HepG2 (cell line): Measurements from ENCODE around the gene EIF5A. TPM values are rescaled to one million over a fixed set of nuclear protein-coding genes. Genes with fewer than 3 reads are reported as not detected.

ENCODE experiments used
- ATAC-seq: fragments of 200-7000 bp; cut with Tn5 transposase; 3 replicates; pipeline ENCODE4 v1.9.1; 2020; ENCODE audit warnings: mild to moderate bottlenecking, moderate library complexity
- BruUV-seq: library from RNA; stranded (reverse); fragments of 400-500 nt; replicated peaks from 2 replicates; lab custom pipeline; 2021; lab: Mats Ljungman, UMichigan
- CTCF ChIA-PET: fragments of 300-600 bp; formaldehyde crosslinking; extraction: SDS; loops from one replicate; lab custom pipeline; 2021; ENCODE audit warnings: low total read pairs, inconsistent platforms, low intra/inter-chr PET ratio; lab: Yijun Ruan, JAX
- POLR2A ChIA-PET: fragments of 350-600 bp; sonication (Branson Sonifier 250); formaldehyde crosslinking; loops from one replicate; lab custom pipeline; 2020; ENCODE audit warnings: antibody characterized with exemption, inconsistent platforms; lab: Yijun Ruan, JAX
- DNase-seq: peaks from one replicate; pipeline ENCODE4 v3.0.0-alpha.2; 2015; ENCODE audit warnings: low spot score
- FAIRE-seq: peaks from 3 replicates; lab custom pipeline; 2011; peaks lifted over from hg19 to GRCh38; lab: Jason Lieb, UNC
- H2AFZ ChIP-seq: one replicate; pipeline ENCODE4 v1.6.1; 2011; ENCODE audit warnings: low read length, inconsistent platforms
- H3K27ac ChIP-seq: fragments of 300-600 bp; 3 replicates; pipeline ENCODE4 v1.8.0; 2011; ENCODE audit warnings: mixed run types, mild to moderate bottlenecking, mixed read lengths, low read length, inconsistent platforms; ENCODE audit not compliant: insufficient read depth; ENCODE audit errors: extremely low read length
- H3K27me3 ChIP-seq, 2 experiments: fragments of 200-600 bp in 1 of 2; 2 replicates in 1 of 2; 3 replicates in 1 of 2; pipeline versions ENCODE4 v1.6.0 to v1.8.0; 2011; ENCODE audit warnings: low read length in 2 of 2, mild to moderate bottlenecking in 2 of 2, moderate library complexity in 2 of 2, inconsistent platforms in 1 of 2; ENCODE audit not compliant: insufficient read depth in 2 of 2, control insufficient read depth in 1 of 2
- H3K36me3 ChIP-seq, 2 experiments: fragments of 200-600 bp in 1 of 2; replicated peaks in 1 of 2; 2 replicates in 1 of 2; 3 replicates in 1 of 2; pipeline versions ENCODE4 v1.5.1 to v1.8.0; 2011; ENCODE audit warnings: low read length in 2 of 2, inconsistent platforms in 1 of 2; ENCODE audit not compliant: insufficient read depth in 2 of 2, control insufficient read depth in 1 of 2
- H3K4me1 ChIP-seq: 2 replicates; pipeline ENCODE4 v1.5.1; 2012; ENCODE audit warnings: low read length, inconsistent platforms; ENCODE audit not compliant: insufficient read depth
- H3K4me2 ChIP-seq: 2 replicates; pipeline ENCODE4 v1.6.0; 2011; ENCODE audit warnings: low read depth, low read length, inconsistent platforms
- H3K4me3 ChIP-seq, 3 experiments: fragments of 200-600 bp in 1 of 3; sonication (generic), shearing (Covaris generic) in 1 of 3; replicated peaks in 1 of 3; 2 replicates each; pipeline ENCODE4 v1.5.1; 2011 to 2016; ENCODE audit warnings: low read length in 3 of 3, inconsistent platforms in 2 of 3, low read depth in 2 of 3, mild to moderate bottlenecking in 2 of 3, control low read depth in 1 of 3, mixed read lengths in 1 of 3; ENCODE audit not compliant: insufficient read depth in 1 of 3
- H3K79me2 ChIP-seq: one replicate; pipeline ENCODE4 v1.6.1; 2011; ENCODE audit warnings: low read length, inconsistent platforms; ENCODE audit not compliant: insufficient read depth
- H3K9ac ChIP-seq: 2 replicates; pipeline ENCODE4 v1.6.0; 2011; ENCODE audit warnings: mild to moderate bottlenecking, low read depth, low read length, inconsistent platforms; ENCODE audit not compliant: insufficient read depth
- H3K9me3 ChIP-seq: 2 replicates; pipeline ENCODE4 v1.5.1; 2012; ENCODE audit warnings: mild to moderate bottlenecking, low read length
- H4K20me1 ChIP-seq: 2 replicates; pipeline ENCODE4 v1.6.0; 2011; ENCODE audit warnings: inconsistent platforms, mild to moderate bottlenecking, low read length, moderate library complexity; ENCODE audit not compliant: insufficient read depth
- AGO1 ChIP-seq: fragments of 200-400 bp; formaldehyde crosslinking; IDR thresholded peaks from 2 replicates; pipeline ENCODE4 v1.6.1; 2017; ENCODE audit warnings: mild to moderate bottlenecking, low read depth, low read length, moderate library complexity; ENCODE audit not compliant: poor library complexity, severe bottlenecking
- CREM ChIP-seq, 2 experiments: sonication (generic) in 1 of 2; formaldehyde crosslinking in 1 of 2; IDR thresholded peaks; 2 replicates each; pipeline versions ENCODE4 v1.4.0 to v1.6.1; 2016 to 2020; ENCODE audit warnings: antibody characterized with exemption in 1 of 2, mild to moderate bottlenecking in 1 of 2, missing genetic modification reagents in 1 of 2
- ISX ChIP-seq: sonication (generic); formaldehyde crosslinking; conservative IDR thresholded peaks from 2 replicates; pipeline ENCODE4 v1.5.0; 2020; ENCODE audit warnings: missing genetic modification reagents
- JUNB ChIP-seq: sonication (generic); formaldehyde crosslinking; IDR thresholded peaks from 2 replicates; pipeline ENCODE4 v1.8.0; 2022; ENCODE audit warnings: missing genetic modification reagents, mild to moderate bottlenecking, borderline replicate concordance
- KAT8 ChIP-seq: IDR thresholded peaks from 2 replicates; pipeline ENCODE4 v1.6.1; 2016; ENCODE audit warnings: missing genetic modification reagents, missing compliant biosample characterization
- KDM6A ChIP-seq: IDR thresholded peaks from 2 replicates; pipeline ENCODE4 v1.6.1; 2016; ENCODE audit warnings: low read depth
- MEIS1 ChIP-seq: sonication (generic); formaldehyde crosslinking; IDR thresholded peaks from 2 replicates; pipeline ENCODE4 v1.9.0; 2021; ENCODE audit warnings: mild to moderate bottlenecking, missing genetic modification reagents, moderate library complexity, borderline replicate concordance
- PCBP1 ChIP-seq: fragments of 200-400 bp; formaldehyde crosslinking; IDR thresholded peaks from 2 replicates; pipeline ENCODE4 v1.6.1; 2017; ENCODE audit warnings: mild to moderate bottlenecking, low read depth, low read length, borderline replicate concordance
- PCBP2 ChIP-seq: fragments of 200-400 bp; formaldehyde crosslinking; optimal IDR thresholded peaks from 2 replicates; pipeline ENCODE3; 2018; ENCODE audit warnings: low read length, low read depth; ENCODE audit not compliant: poor library complexity, severe bottlenecking
- ZNF225 ChIP-seq: sonication (generic); formaldehyde crosslinking; IDR thresholded peaks from 2 replicates; pipeline ENCODE4 v1.4.0; 2020; ENCODE audit warnings: mild to moderate bottlenecking, missing genetic modification reagents
- ZNF282 ChIP-seq: fragments of 450-650 bp; IDR thresholded peaks from 2 replicates; pipeline ENCODE4 v1.6.1; 2018; ENCODE audit not compliant: partially characterized antibody
- ZNF552 ChIP-seq: sonication (generic); formaldehyde crosslinking; IDR thresholded peaks from 2 replicates; pipeline ENCODE4 v1.9.0; 2022; ENCODE audit warnings: missing genetic modification reagents, mild to moderate bottlenecking, borderline replicate concordance
- ZNF766 ChIP-seq: sonication (generic); formaldehyde crosslinking; IDR thresholded peaks from 2 replicates; pipeline ENCODE4 v1.5.0; 2020; ENCODE audit warnings: missing genetic modification reagents, borderline replicate concordance
- WGBS: methylation state at CpG from one replicate; pipeline ENCODE4 v1.1.6; 2017; ENCODE audit warnings: low lambda C conversion rate; 5-methylcytosine and 5-hydroxymethylcytosine counted together
- in situ Hi-C: cut with HindIII; loops from 2 replicates; pipeline ENCODE4 v1.10.0; 2017; ENCODE audit warnings: low pct_unique_long_range_greater_than_20kb; ENCODE audit not compliant: extremely low pct_ligation_motif_present
- intact Hi-C: fragments of 100-400 bp; cut with micrococcal nuclease; formaldehyde crosslinking; loops from one replicate; pipeline ENCODE4 v1.10.0; 2022; ENCODE audit not compliant: unreplicated experiment
- polyA plus RNA-seq, 8 experiments: library from polyadenylated mRNA; depleted of rRNA in 3 of 8; stranded (reverse) in 7 of 8; unstranded in 1 of 8; fragments of >200 nt; fragmentation: Illumina TruSeq in 4 of 8; extraction: Trizol in 4 of 8; gene quantifications; 2 replicates each; pipeline versions ENCODE4 v1.2.1 to v1.2.3, GENCODE V29; 2011 to 2016; ENCODE audit warnings: low read depth in 4 of 8, missing spikeins in 1 of 8, mixed read lengths in 1 of 8; ENCODE audit not compliant: insufficient read depth in 1 of 8
- total RNA-seq, 5 experiments: library from RNA; depleted of rRNA; stranded (reverse); fragments of >200 nt; fragmentation: Illumina TruSeq; extraction: Trizol; gene quantifications; 2 replicates each; pipeline ENCODE4 v1.2.3, GENCODE V29; 2016; ENCODE audit warnings: low read depth in 1 of 5
- TF ChIP-seq, protein P1 (sequence below): sonication (generic); formaldehyde crosslinking; IDR thresholded peaks from 2 replicates; pipeline ENCODE4 v1.8.0; 2022; ENCODE audit warnings: missing genetic modification reagents, mild to moderate bottlenecking, inconsistent platforms, borderline replicate concordance
- TF ChIP-seq, protein P2 (sequence below): sonication (generic); formaldehyde crosslinking; IDR thresholded peaks from 2 replicates; pipeline ENCODE4 v1.4.0; 2020; ENCODE audit warnings: missing genetic modification reagents
- TF ChIP-seq, protein P3 (sequence below): sonication (generic); formaldehyde crosslinking; IDR thresholded peaks from 2 replicates; pipeline ENCODE4 v1.8.0; 2023; ENCODE audit warnings: mild to moderate bottlenecking, missing genetic modification reagents
- TF ChIP-seq, protein P4 (sequence below): sonication (generic); formaldehyde crosslinking; IDR thresholded peaks from 2 replicates; pipeline ENCODE4 v1.5.0; 2020; ENCODE audit warnings: missing genetic modification reagents

EIF5A gene
- total and polyA plus RNA-seq, 2 of the 13 experiments (the other 11 are each of a cell fraction or from before 2014, with no cell fraction given), result 319 to 337 TPM

DNA sequence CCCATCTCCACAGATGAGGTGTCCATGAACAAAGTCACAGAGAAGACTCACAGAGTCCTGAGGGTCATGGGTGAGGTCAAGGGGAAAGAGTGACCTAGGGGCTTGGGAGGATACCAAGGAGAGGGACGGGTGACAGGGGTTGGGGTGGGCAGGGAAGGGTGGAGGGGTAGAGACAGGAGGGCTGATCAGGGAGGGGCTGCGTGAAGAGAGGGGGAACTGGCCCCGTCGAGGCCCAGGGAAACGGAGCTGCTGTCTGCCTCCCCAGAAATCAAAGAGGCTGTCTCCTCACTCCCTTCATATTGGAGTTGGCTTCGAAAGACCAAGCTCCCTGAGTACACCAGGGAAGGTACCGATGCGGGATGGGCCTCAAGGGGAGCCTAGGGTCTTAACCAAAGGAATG lies 48.1 kb downstream of the EIF5A start:
- no peak overlapping the region for H3K27ac ChIP-seq
- ATAC-seq (no peak), FAIRE-seq (no peak), DNase-seq (no peak)
- H3K79me2 ChIP-seq, result no peaks in the 10 kb centered on the region
- no peak overlapping the region for H3K9ac ChIP-seq
- H4K20me1 ChIP-seq, result no peaks in the 10 kb centered on the region
- POLR2A ChIA-PET, result interaction anchor here (1.0 to 7.0 kb wide), 6 partner anchors 26 to 229 kb away, joined by 3 to 44 read pairs (median 4); partner anchors contain the start of genes CHRNB1, MPDU1, NEURL4 and POLR2A
- peaks cover 0 to 11% of the 10 kb centered on the region in 2 experiments; a peak in 2 of 5 replicates for H3K27me3 ChIP-seq
- H3K4me2 ChIP-seq, result no peak overlapping the region
- in situ Hi-C loops, result loop anchor here (5.0 kb wide), 1 partner anchor 82 kb away; the partner anchor contains the start of genes FGF11 and TMEM102
- no peaks in the 10 kb centered on the region for H3K36me3 ChIP-seq
- 59% methylated on average over 8 of the region's 8 CpGs for WGBS
- peaks cover 26% of the 10 kb centered on the region for H3K4me1 ChIP-seq
- CTCF ChIA-PET, result interaction anchor here (0.9 to 2.0 kb wide), 3 partner anchors 44 to 204 kb away, joined by 3 to 11 read pairs (median 5); no protein-coding TSS in a partner anchor
- H3K9me3 ChIP-seq, result no peaks in the 10 kb centered on the region
- BruUV-seq, result no TSS peak
- intact Hi-C loops, result loop anchor here (5.0 to 10.0 kb wide), 4 partner anchors 47 to 209 kb away; partner anchors contain the start of genes POLR2A, SENP3, SLC35G6 and TMEM256
- H2AFZ ChIP-seq, result no peak overlapping the region
- TF ChIP-seq, protein P1, sequence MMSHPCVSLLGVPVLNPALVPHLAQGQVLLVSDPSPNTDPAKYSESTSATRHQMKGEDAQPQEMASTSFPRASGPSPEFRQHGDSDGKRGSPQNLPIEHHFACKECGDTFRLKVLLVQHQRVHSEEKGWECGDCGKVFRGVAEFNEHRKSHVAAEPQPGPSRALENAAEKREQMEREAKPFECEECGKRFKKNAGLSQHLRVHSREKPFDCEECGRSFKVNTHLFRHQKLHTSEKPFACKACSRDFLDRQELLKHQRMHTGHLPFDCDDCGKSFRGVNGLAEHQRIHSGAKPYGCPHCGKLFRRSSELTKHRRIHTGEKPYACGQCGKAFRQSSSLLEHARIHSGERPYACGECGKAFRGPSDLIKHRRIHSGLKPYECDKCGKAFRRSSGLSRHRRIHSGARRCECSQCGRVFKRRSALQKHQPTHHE, result no peak
- TF ChIP-seq JUNB, result no peak
- TF ChIP-seq ZNF766 (CRISPR knock-in tag), result no peak
- no peak for TF ChIP-seq ZNF282
- TF ChIP-seq ISX (CRISPR knock-in tag), result no peak
- peak; percentile 79 for TF ChIP-seq PCBP2
- TF ChIP-seq ZNF225, result no peak
- TF ChIP-seq CREM (IDR thresholded peaks at IDR 0.05), result no peak
- TF ChIP-seq CREM (CRISPR knock-in tag; IDR thresholded peaks at IDR 0.05), result no peak
- TF ChIP-seq, protein P2, sequence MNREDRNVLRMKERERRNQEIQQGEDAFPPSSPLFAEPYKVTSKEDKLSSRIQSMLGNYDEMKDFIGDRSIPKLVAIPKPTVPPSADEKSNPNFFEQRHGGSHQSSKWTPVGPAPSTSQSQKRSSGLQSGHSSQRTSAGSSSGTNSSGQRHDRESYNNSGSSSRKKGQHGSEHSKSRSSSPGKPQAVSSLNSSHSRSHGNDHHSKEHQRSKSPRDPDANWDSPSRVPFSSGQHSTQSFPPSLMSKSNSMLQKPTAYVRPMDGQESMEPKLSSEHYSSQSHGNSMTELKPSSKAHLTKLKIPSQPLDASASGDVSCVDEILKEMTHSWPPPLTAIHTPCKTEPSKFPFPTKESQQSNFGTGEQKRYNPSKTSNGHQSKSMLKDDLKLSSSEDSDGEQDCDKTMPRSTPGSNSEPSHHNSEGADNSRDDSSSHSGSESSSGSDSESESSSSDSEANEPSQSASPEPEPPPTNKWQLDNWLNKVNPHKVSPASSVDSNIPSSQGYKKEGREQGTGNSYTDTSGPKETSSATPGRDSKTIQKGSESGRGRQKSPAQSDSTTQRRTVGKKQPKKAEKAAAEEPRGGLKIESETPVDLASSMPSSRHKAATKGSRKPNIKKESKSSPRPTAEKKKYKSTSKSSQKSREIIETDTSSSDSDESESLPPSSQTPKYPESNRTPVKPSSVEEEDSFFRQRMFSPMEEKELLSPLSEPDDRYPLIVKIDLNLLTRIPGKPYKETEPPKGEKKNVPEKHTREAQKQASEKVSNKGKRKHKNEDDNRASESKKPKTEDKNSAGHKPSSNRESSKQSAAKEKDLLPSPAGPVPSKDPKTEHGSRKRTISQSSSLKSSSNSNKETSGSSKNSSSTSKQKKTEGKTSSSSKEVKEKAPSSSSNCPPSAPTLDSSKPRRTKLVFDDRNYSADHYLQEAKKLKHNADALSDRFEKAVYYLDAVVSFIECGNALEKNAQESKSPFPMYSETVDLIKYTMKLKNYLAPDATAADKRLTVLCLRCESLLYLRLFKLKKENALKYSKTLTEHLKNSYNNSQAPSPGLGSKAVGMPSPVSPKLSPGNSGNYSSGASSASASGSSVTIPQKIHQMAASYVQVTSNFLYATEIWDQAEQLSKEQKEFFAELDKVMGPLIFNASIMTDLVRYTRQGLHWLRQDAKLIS (CRISPR knock-in tag), result no peak
- TF ChIP-seq MEIS1 (CRISPR knock-in tag), result no peak
- TF ChIP-seq, protein P3, sequence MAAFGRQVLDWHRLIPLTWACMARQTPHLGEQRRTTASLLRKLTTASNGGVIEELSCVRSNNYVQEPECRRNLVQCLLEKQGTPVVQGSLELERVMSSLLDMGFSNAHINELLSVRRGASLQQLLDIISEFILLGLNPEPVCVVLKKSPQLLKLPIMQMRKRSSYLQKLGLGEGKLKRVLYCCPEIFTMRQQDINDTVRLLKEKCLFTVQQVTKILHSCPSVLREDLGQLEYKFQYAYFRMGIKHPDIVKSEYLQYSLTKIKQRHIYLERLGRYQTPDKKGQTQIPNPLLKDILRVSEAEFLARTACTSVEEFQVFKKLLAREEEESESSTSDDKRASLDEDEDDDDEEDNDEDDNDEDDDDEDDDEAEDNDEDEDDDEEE (CRISPR knock-in tag), result 0 out of 2 replicates have a peak, but pooled peaks have one; percentile 21
- no peak for TF ChIP-seq KDM6A
- no peak for TF ChIP-seq AGO1
- peak; percentile 14; the same call in 1 of the 2 replicates for TF ChIP-seq PCBP1
- TF ChIP-seq KAT8 (CRISPR knock-in tag), result no peak
- TF ChIP-seq, protein P4, sequence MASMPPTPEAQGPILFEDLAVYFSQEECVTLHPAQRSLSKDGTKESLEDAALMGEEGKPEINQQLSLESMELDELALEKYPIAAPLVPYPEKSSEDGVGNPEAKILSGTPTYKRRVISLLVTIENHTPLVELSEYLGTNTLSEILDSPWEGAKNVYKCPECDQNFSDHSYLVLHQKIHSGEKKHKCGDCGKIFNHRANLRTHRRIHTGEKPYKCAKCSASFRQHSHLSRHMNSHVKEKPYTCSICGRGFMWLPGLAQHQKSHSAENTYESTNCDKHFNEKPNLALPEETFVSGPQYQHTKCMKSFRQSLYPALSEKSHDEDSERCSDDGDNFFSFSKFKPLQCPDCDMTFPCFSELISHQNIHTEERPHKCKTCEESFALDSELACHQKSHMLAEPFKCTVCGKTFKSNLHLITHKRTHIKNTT, result no peak
- TF ChIP-seq ZNF552 (CRISPR knock-in tag), result no peak
- TF ChIP-seq, all 625 proteins: peak for 3
- no peak overlapping the region for H3K4me3 ChIP-seq
